ENCODE measurements around the gene PDE4B.

- TF ChIP-seq CTCF (IDR thresholded peaks at IDR 0.05) (no peak), POLR2A (IDR thresholded peaks at IDR 0.05) (no peak)
These were observed 519.7 kb downstream of the PDE4B start for GRCh38 chr1:66312271-66312990.
